Activated CD4-positive, alpha-beta T cell treated with anti-CD3 and anti-CD28 coated beads, Interleukin-10, Interleukin-2, amounts not matched to agents 100 ng/mL and 50 ng/mL, durations not matched to agents 16 hours and 8 hours (primary cell): ENCODE data around the gene PLK5.

Experiments used
- DNase-seq: peaks from one replicate; pipeline ENCODE4 v3.0.0-alpha.2; 2020

The PLK5 gene

DNA sequence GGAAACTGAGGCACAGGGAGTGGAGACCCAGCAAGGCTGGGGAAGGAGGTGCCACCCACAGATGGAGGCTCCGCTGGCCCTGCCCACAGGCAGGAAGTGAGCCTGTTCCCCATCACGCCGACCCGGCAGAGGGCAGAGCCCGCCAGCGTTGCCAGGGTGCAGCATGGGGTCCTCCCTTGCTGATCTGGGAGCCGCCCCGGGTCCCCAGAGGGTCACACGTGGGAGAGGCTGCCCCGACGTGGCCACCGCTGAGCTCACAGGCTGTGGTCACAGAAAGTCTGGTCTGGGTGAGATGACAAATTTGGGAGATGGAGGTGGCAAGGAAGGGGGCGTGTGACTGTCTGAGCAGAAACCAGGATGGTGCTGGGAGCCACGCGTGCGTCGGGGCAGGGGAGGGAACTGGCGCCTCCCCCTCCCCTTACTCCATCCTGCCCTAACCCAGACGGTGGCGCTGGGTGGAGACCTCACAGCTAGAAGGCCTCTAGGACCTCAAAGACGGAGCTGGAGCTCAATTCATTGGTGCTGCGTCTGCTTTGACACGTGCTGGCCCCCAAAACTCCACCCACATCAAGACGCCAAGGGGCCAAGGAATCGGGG, 36.5 kb downstream of the PLK5 start:
- no peak for DNase-seq

- DNase-seq: no peak
Measured at GRCh38 chr19:1561236-1561842, 37.5 kb downstream of the PLK5 start.

- DNase-seq: no peak
Measured at GRCh38 chr19:1563251-1563650, 39.4 kb downstream of the PLK5 start.

- DNase-seq: no peak
Measured at GRCh38 chr19:1566392-1567115, 42.7 kb downstream of the PLK5 start.

GRCh38 chr19:1567116-1567847, 43.4 kb downstream of the PLK5 start:
- DNase-seq: no peak

GRCh38 chr19:1567848-1568227, 44.0 kb downstream of the PLK5 start:
- DNase-seq: no peak

DNA sequence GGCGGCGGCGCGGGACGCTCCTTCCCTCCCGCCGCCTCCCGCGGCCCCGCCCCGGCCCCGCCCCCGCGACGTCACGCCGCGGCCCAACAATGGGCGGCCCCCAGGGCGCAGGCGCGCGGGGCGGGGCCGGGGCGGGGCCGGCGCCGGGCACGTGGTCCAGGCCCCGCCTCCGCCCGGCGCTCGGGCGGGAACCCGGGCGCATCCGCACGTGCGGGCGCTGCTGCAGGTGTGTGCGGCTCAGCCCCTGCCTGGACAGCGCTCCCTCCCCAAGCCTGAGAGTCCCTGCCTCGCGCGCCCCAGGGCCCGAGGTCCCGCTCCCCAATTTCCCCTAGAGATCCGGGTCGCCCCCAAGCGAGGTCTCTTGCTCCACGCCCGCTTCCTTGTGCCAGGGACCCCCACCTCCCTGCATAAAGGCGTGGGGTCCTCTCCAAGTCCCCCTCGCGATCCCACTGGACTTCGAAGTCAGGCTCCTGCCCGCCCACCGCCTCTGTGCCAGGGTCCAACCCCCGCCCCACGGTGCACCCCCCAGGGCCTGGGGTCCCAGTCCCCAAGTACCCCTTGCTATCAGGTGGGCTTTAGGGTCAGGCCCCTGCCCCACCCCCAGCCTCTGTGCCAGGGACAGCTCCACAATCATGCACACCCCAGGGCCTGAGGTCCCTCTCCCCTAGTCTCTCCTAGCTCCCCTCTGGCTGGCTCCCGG, 44.6 kb downstream of the PLK5 start, which contains the start of gene MEX3D:
TSS of gene MEX3D (minus strand) at position 6 of the 700 bp plus-strand sequence. CDS start 267 bp downstream, outside the sequence.
- DNase-seq: peak; percentile 87

DNA sequence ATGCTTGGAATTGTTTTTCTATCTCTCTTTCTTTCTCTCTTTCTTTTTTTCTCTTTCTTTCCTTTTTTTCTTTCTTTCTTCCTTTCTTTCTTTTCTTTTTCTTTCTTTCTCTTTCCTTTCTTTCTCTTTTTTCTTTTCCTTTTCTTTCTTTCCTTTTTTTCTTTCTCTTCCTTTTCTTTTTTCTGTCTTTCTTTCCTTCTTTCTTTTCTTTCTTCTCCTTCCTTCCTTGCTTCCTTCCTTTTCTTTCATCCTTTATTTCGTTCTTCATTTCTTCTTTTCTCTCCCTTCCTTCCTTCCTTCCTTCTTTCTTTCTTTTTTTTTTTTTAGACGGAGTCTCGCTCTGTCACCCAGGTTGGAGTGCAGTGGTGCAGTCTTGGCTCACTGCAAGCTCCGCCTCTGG, 46.1 kb downstream of the PLK5 start:
- DNase-seq: no peak

DNA sequence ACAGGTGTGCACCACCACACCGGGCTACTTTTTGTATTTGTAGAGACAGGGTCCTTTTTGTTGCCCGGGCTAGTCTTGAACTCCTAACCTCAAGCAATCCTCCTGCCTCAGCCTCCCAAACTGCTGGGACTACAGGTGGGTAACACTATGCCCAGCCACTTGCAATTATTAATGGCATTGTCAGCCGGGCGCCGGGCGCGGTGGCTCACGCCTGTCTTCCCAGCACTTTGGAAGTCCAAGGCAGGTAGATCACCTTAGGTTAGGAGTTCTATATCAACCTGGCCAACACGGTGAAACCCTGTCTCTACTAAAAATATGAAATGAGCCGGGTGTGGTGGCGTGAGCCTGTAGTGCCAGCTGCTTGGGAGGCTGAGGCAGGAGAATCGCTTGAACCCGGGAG, 47.0 kb downstream of the PLK5 start:
- DNase-seq: no peak

GRCh38 chr19:1571358-1571757, 47.5 kb downstream of the PLK5 start:
- DNase-seq: no peak

GRCh38 chr19:1572795-1573194, 48.9 kb downstream of the PLK5 start:
- no peak for DNase-seq

- no peak for DNase-seq
Measured at GRCh38 chr19:1574354-1575136, 50.7 kb downstream of the PLK5 start.

GRCh38 chr19:1575323-1576241, 51.7 kb downstream of the PLK5 start:
- DNase-seq: no peak

DNA sequence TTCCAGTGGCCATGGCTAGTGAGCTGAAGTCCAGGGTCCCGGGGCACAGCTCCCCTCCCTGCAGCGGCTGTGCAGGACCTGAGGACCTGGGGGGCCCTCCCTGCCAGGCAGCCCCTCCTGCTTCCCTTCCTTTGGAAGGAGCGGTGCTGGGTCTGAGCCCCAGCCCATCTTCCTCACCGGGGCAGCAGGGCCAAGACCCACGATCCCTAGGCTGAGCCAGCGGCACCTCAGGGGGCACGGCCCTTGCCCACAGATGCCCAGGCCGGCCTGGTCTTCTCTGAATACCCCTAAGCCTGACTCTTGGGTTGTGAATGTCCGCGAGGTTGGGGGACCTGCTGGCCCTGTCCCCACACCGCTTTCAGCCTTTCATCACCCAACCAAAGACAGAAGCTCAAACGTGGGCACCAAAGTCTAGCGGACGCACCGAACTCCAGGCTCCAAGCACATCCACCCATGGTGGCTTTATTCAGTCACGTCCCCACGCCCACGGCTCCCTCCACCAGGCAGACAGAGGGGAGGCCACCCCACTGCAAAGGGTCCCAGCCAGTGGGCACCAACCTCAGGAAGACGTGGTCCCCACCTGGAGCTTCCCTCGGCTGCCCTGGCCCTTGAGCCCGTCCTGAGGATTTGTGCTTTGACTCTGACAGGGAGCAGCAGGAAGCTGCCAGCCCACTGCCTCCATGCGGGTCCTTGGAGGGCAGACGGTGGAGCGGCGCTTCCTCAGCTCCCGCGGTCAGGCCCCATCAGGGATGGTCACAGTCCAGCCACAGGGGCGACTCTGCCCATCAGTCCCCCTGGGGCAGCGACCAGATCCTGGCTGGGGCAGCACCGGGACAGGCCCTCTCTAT, 52.6 kb downstream of the PLK5 start:
- DNase-seq: no peak

- no peak for DNase-seq
Measured at GRCh38 chr19:1577090-1577928, 53.4 kb downstream of the PLK5 start.

- no peak for DNase-seq
Measured at GRCh38 chr19:1577929-1578618, 54.2 kb downstream of the PLK5 start.

DNA sequence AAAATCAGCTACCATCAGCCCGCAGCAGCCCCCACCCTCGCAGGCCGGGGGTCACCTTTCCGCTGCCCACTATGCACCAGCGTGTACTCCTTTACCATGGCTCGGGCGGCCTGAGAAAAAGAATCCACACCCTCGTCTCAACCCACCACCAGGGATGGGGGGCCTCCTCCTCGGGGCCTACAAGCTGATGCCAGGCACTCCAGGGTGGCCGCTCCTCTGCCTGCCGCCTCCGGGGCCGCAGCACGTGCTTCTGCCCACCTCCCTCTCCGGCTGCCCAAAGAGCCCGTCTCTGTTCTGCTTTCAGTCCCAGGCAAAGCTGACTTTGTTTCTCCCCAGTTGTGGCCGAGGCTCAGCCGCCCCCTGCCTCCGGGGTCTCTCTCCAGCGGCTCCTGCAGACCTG, 55.3 kb downstream of the PLK5 start:
- DNase-seq: no peak

- no peak for DNase-seq
Measured at GRCh38 chr19:1580382-1580781, 56.5 kb downstream of the PLK5 start.
